Sigmoid colon (tissue), 4 donors: Measurements from ENCODE around the gene EMILIN1.

Experiments
- CTCF ChIP-seq, 4 experiments: fragments of 450-650 bp in 3 of 4; fragments of 200-600 bp in 1 of 4; IDR thresholded peaks; one replicate each; pipeline ENCODE4 v1.5.1; 2016 to 2019; ENCODE audit warnings: antibody characterized with exemption in 4 of 4, mild to moderate bottlenecking in 3 of 4, moderate library complexity in 2 of 4
- EP300 ChIP-seq, 4 donors: sonication (generic); formaldehyde crosslinking; IDR thresholded peaks; one replicate each; pipeline ENCODE4 v1.6.1; 2017; ENCODE audit warnings: antibody characterized with exemption in 4 of 4
- POLR2AphosphoS5 ChIP-seq, 4 donors: sonication (generic); formaldehyde crosslinking; IDR thresholded peaks; one replicate each; pipeline ENCODE4 v1.6.1; 2017; ENCODE audit warnings: antibody characterized with exemption in 4 of 4

- TF ChIP-seq CTCF (IDR thresholded peaks at IDR 0.05) (no peak), EP300 (IDR thresholded peaks at IDR 0.05) (no peak), POLR2AphosphoS5 (IDR thresholded peaks at IDR 0.05) (no peak)
These were observed 25.1 kb upstream of the EMILIN1 start for GRCh38 chr2:27053321-27053720.
